HG03457 (cell line): ENCODE data around the gene AQP7.
"Not testable (repeated sequence)": the region's sequence is repeated elsewhere in the genome, so short reads cannot be mapped to it uniquely, and the experiment has no call there.

Experiments used
- ATAC-seq: cut with Tn5 transposase; IDR thresholded peaks from one replicate; pipeline ENCODE4 v1.9.1; 2021; ENCODE audit warnings: moderate number of reproducible peaks; ENCODE audit not compliant: unreplicated experiment

AQP7 gene

GRCh38 chr9:33399047-33399446, 3.3 kb downstream of the AQP7 start:
- ATAC-seq = not testable (repeated sequence)

DNA sequence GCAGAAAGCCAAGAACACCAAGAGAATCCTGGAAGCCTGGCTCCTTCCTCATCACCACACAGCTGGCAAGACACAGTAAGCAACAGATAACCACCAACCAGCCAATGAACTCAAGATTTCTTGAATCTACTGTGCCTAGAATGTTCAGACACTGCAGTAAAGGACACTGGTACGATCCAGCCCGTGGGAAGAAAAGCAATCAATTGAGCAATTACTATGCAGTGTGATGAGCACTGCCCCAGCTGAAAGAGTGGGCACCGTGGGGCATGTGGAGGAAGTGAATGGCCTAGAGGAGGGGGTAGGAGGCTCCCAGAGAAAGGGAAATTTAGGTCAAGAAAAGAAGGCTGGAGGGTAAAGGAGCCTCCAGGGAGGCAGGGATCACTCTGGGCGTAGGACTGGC, 4.6 kb downstream of the AQP7 start:
- ATAC-seq = not testable (repeated sequence)

DNA sequence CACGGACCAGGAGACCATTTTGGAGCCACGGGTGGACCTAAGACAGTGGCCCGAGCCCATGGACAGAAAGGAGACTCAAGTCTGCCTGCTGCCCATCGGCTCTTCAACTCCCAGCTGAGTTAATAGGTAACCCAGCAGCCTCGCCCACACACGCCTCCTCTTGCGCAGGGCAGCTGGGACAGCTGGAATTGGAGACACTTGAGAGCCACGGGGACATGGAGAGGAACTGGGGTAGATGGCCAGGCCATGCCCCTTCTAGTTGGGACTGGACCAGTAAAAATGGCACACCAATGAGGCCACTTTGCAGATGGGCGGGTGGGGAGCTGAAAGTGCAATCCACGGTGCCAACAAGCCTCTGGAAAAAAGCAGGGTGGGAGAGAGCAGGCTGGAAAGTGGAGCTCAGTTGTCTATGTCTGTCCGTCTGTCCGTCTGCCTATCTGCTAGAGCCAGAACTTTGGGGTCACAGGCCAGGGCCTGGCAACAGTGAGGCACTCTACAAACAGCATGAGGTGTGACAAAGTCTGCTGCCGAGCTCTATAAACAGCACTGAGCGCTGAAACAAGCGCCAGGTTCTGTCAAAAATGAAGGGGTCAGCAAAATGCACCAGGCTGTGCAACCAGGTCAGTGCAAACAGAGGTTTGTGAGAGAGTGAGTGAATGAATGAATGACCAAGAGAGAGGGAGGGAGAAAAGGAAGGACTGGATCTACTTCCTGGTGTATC, 7.0 kb downstream of the AQP7 start:
- ATAC-seq = not testable (repeated sequence)

- not testable (repeated sequence) for ATAC-seq
These were observed 8.4 kb downstream of the AQP7 start for GRCh38 chr9:33393986-33394385.

DNA sequence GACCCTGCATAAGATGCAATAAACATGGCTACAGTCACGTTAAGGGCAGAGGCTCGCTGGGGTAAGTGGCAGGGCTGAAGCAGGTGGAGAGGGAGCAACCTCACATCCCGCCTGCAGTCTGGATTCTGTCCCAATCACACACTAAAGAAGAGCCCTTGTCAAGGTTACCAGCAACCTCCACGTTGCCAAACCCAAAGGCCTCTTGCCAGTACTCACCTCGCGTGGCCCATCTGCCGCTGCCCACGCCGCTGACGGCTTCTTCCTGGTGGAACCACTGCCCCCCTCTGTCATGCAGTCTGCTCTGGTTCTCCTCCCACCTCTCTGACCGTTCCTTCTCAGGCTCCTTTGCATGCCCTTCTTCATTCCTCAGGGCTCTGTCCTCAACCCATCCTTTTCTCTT, 8.8 kb downstream of the AQP7 start:
- ATAC-seq = no peak

DNA sequence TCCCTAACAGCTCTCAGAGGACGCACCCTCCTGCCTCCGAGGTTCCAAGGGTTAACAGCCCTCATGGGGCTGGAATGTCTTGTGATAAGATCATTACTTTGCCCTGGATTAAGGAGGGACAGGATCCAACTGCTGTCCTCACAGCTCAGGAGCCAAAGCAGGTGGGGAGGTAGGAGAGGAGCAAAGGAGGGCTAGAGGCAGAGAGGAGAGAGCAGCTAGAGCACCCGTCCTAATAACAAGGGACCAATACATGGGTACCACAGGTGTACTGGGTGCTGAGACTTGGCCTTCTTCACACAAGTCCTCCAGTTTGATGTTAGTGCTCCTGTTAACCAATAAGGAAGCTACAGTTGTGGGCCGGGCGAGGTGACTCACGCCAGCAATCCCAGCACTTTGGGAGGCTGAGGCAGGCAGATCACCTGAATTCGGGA, 9.8 kb downstream of the AQP7 start:
- not testable (repeated sequence) for ATAC-seq

DNA sequence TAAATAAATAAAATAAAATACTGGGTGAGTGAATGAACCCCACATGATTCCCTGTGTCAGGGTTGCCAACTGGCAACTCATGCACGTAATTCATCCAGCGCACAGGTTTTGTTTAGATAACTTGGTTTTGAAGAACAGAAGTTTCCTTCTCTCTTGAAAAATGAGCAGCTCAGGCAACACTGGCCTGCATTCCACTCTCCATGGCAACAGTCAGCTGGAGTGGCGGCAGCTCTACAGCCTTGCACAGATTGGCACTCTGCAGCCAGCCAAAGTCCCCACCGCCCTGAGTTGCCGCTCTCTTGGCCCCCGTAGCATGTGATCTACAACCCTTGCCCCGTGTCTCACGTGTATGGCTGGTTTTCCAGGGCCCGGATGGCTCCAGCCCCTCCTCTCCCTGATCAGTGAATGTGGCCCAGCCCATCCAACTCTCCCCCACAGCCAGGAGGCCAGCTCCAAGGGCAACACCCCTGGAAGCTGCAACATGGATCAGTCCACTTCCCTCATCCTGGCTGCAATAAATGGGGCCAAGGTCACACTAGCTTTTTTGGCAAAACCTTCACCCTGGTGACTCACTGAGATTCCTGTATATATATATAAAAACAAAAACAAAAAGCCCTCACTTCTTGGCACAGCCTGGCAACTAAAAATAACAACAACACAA, 11.1 kb downstream of the AQP7 start:
- not testable (repeated sequence) for ATAC-seq

GRCh38 chr9:33388110-33388994, 14.0 kb downstream of the AQP7 start:
- no peak for ATAC-seq

GRCh38 chr9:33386998-33387397, 15.4 kb downstream of the AQP7 start:
- ATAC-seq = not testable (repeated sequence)

- not testable (repeated sequence) for ATAC-seq
These were observed 15.7 kb downstream of the AQP7 start for GRCh38 chr9:33386641-33386996.

- ATAC-seq = not testable (repeated sequence)
These were observed 16.3 kb downstream of the AQP7 start for GRCh38 chr9:33385979-33386640.

GRCh38 chr9:33385536-33385935, 16.8 kb downstream of the AQP7 start:
- ATAC-seq = not testable (repeated sequence)

DNA sequence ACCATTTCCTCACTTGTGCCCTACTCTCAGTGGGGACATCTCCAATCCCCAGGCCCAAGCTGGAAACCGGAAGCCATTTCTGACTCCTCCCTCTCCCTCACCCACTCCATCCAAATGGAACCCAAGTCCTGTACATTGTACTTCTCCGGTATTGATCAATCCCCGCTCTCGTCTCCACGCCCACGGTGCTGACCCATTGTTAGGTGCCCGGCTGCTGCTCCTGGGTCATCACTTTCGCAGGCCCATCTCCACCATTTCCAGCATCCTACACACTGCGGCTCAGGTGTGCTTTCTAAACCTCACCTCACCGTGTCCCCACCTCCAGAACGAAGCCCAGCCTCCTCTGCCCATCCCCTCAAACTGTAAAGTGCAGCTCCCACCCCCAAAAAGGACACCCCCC, 19.0 kb downstream of the AQP7 start:
- ATAC-seq = not testable (repeated sequence)

DNA sequence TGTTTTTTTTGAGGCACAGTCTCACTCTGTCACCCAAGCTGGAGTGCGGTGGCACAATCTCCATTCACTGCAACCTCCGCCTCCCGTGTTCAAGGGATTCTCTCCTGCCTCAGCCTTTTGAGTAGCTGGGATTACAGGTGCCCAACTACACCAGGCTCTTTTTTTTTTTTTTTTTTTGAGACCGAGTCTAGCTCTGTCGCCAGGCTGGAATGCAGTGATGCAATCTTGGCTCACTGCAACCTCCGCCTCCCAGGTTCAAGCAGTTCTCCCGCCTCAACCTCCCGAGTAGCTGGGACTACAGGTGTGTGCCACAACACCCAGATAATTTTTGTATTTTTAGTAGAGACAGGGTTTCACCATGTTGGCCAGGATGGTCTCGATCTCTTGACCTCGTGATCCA, 20.0 kb downstream of the AQP7 start:
- ATAC-seq = not testable (repeated sequence)

- ATAC-seq = no peak
These were observed 21.1 kb downstream of the AQP7 start for GRCh38 chr9:33381231-33381791.

DNA sequence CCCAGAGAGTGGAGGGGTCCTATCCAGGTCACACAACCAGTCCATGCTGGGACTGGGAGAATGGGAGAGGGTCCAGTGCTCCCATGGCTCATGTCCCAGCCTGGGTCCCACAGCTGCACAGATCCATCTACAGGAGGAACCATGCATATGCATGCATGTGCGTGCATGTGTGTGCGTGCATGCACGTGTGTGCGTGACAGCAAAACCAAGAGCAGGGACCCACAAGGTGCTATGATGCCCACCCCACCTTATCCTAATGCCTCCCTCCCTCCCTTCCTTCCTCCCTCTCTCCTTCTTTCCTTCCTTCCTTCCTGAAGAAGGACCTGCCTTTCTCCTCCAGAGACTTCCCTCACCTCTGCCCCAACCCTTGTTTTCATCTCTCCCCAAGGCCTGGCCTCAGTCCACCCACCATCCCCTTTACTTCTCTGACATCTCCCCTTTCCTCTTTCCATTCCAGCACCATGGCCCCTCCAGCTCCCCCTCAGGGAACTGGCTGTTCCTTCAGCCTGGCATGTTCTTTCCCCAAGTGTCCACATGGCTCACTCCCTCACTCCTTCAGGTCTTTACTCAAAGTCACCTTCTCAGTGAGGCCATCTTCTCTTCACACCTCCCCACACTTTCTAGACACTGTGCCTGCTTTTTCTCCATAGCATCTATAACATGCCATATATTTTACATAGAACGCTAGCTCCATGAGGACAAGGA, 21.8 kb downstream of the AQP7 start:
- no peak for ATAC-seq

- no peak for ATAC-seq
These were observed 22.5 kb downstream of the AQP7 start for GRCh38 chr9:33379666-33380389.

GRCh38 chr9:33378121-33378795, 24.1 kb downstream of the AQP7 start:
- ATAC-seq = no peak
